ENCODE data around the gene CDCA4.

CDCA4 gene

GRCh38 chr14:105011312-105011990 is 9.4 kb downstream of the CDCA4 start:
- no peak for TF ChIP-seq EP300 (IDR thresholded peaks at IDR 0.05; ENCODE audit: borderline replicate concordance)
- no peak for TF ChIP-seq NFIC (IDR thresholded peaks at IDR 0.05)
- TF ChIP-seq MAX (IDR thresholded peaks at IDR 0.05), result no peak
- TF ChIP-seq REST (IDR thresholded peaks at IDR 0.05; ENCODE audit: low read depth), result no peak
- no peak for TF ChIP-seq TAF1 (IDR thresholded peaks at IDR 0.05; ENCODE audit: low read depth)
- no peak for TF ChIP-seq RAD21 (IDR thresholded peaks at IDR 0.05; ENCODE audit: low read depth)
- no peak for TF ChIP-seq CEBPB (IDR thresholded peaks at IDR 0.05)

- TF ChIP-seq CREB1 (IDR thresholded peaks at IDR 0.05; ENCODE audit: low read depth), result no peak
- TF ChIP-seq TAF1 (IDR thresholded peaks at IDR 0.05; ENCODE audit: low read depth), result no peak
- no peak for TF ChIP-seq CEBPB (IDR thresholded peaks at IDR 0.05)
- no peak for TF ChIP-seq TCF12 (IDR thresholded peaks at IDR 0.05; ENCODE audit: low read depth)
- TF ChIP-seq REST (IDR thresholded peaks at IDR 0.05; ENCODE audit: low read depth), result no peak
- TF ChIP-seq RAD21 (IDR thresholded peaks at IDR 0.05; ENCODE audit: low read depth), result no peak
- TF ChIP-seq MAX (IDR thresholded peaks at IDR 0.05), result no peak
- TF ChIP-seq YY1 (IDR thresholded peaks at IDR 0.05; ENCODE audit: low read depth), result no peak
- TF ChIP-seq EGR1 (IDR thresholded peaks at IDR 0.05), result no peak
- no peak for TF ChIP-seq NFIC (IDR thresholded peaks at IDR 0.05)
- TF ChIP-seq ZBTB7A (IDR thresholded peaks at IDR 0.05; ENCODE audit: low read depth), result no peak
- no peak for TF ChIP-seq EP300 (IDR thresholded peaks at IDR 0.05; ENCODE audit: borderline replicate concordance)
- no peak for TF ChIP-seq TEAD4 (IDR thresholded peaks at IDR 0.05)
Observed at GRCh38 chr14:105010891-105011291, 10.0 kb downstream of the CDCA4 start.

- TF ChIP-seq NFIC (IDR thresholded peaks at IDR 0.05) (no peak), REST (IDR thresholded peaks at IDR 0.05; ENCODE audit: low read depth) (no peak), EP300 (IDR thresholded peaks at IDR 0.05; ENCODE audit: borderline replicate concordance) (no peak)
Observed at GRCh38 chr14:105010106-105010505, 10.8 kb downstream of the CDCA4 start.

- no peak for TF ChIP-seq CEBPB (IDR thresholded peaks at IDR 0.05)
Observed at GRCh38 chr14:105007593-105008264, 13.2 kb downstream of the CDCA4 start.

- TF ChIP-seq EP300 (IDR thresholded peaks at IDR 0.05; ENCODE audit: borderline replicate concordance) (no peak), FOXM1 (IDR thresholded peaks at IDR 0.05; ENCODE audit: borderline replicate concordance, low read depth) (no peak), CEBPB (IDR thresholded peaks at IDR 0.05) (no peak), NFIC (IDR thresholded peaks at IDR 0.05) (no peak), CREB1 (IDR thresholded peaks at IDR 0.05; ENCODE audit: low read depth) (no peak), MAX (IDR thresholded peaks at IDR 0.05) (no peak), REST (IDR thresholded peaks at IDR 0.05; ENCODE audit: low read depth) (no peak), ZBTB7A (IDR thresholded peaks at IDR 0.05; ENCODE audit: low read depth) (no peak), RAD21 (IDR thresholded peaks at IDR 0.05; ENCODE audit: low read depth) (no peak), EGR1 (IDR thresholded peaks at IDR 0.05) (no peak), YY1 (IDR thresholded peaks at IDR 0.05; ENCODE audit: low read depth) (no peak), TAF1 (IDR thresholded peaks at IDR 0.05; ENCODE audit: low read depth) (no peak), TCF12 (IDR thresholded peaks at IDR 0.05; ENCODE audit: low read depth) (no peak)
Observed at GRCh38 chr14:105006831-105007592, 13.9 kb downstream of the CDCA4 start.
